H1 (cell line): ENCODE results near the gene VSTM4. TPM values are rescaled to one million over a fixed set of nuclear protein-coding genes. Genes with fewer than 3 reads are reported as not detected.

ENCODE experiments used
- CTCF ChIA-PET: fragments of 300-600 bp; sonication (Branson Sonifier 250); formaldehyde crosslinking; loops from one replicate; lab custom pipeline; 2021; ENCODE audit not compliant: partially characterized antibody; lab: Charles Lee
- POLR2A ChIA-PET: fragments of 300-600 bp; sonication (Branson Sonifier 250); formaldehyde crosslinking; loops from one replicate; lab custom pipeline; 2021; ENCODE audit warnings: inconsistent platforms; ENCODE audit not compliant: partially characterized antibody; lab: Charles Lee
- DNase-seq, 2 experiments: peaks; one replicate each; pipeline versions ENCODE4 v3.0.0 to v3.0.0-alpha.2; 2010 to 2022; ENCODE audit warnings: low spot score in 2 of 2, low read depth in 1 of 2, mixed read lengths in 1 of 2
- FAIRE-seq: peaks from 2 replicates; lab custom pipeline; 2011; peaks lifted over from hg19 to GRCh38; lab: Jason Lieb, UNC
- H2AFZ ChIP-seq: 2 replicates; pipeline ENCODE4 v1.8.1; 2012; ENCODE audit warnings: low read length, inconsistent platforms
- H2AK5ac ChIP-seq: 2 replicates; pipeline ENCODE4 v1.6.1; 2013; ENCODE audit warnings: low read depth, low read length
- H2BK120ac ChIP-seq: replicated peaks from 2 replicates; pipeline ENCODE3; 2013; ENCODE audit warnings: low read depth, low read length, inconsistent platforms
- H2BK12ac ChIP-seq: 2 replicates; pipeline ENCODE4 v1.6.1; 2013; ENCODE audit warnings: low read depth, low read length
- H2BK15ac ChIP-seq: 2 replicates; pipeline ENCODE4 v1.6.1; 2013; ENCODE audit warnings: low read length
- H2BK20ac ChIP-seq: 2 replicates; pipeline ENCODE4 v1.6.1; 2013; ENCODE audit warnings: low read length
- H2BK5ac ChIP-seq: 2 replicates; pipeline ENCODE4 v1.6.1; 2013; ENCODE audit warnings: low read depth, low read length
- H3K14ac ChIP-seq: 2 replicates; pipeline ENCODE4 v1.6.1; 2013; ENCODE audit warnings: inconsistent platforms; ENCODE audit not compliant: insufficient read length
- H3K18ac ChIP-seq: 2 replicates; pipeline ENCODE4 v1.6.1; 2013; ENCODE audit warnings: low read length; ENCODE audit errors: extremely low read depth
- H3K23ac ChIP-seq: 2 replicates; pipeline ENCODE4 v1.6.1; 2013; ENCODE audit warnings: inconsistent platforms; ENCODE audit not compliant: insufficient read length
- H3K23me2 ChIP-seq: 2 replicates; pipeline ENCODE4 v1.6.1; 2013; ENCODE audit warnings: low read depth, low read length
- H3K27ac ChIP-seq: 2 replicates; pipeline ENCODE4 v1.6.1; 2011; ENCODE audit warnings: low read depth, low read length, inconsistent platforms
- H3K27me3 ChIP-seq, 4 experiments: replicated peaks in 1 of 4; 1 replicate in 1 of 4; 2 replicates in 3 of 4; pipeline versions ENCODE4 v1.6.1 to v1.8.1; 2011 to 2013; ENCODE audit warnings: low read length in 3 of 4, mild to moderate bottlenecking in 3 of 4, inconsistent platforms in 2 of 4, mixed read lengths in 2 of 4, moderate library complexity in 1 of 4; ENCODE audit not compliant: control insufficient read depth in 3 of 4, insufficient read depth in 3 of 4; ENCODE audit errors: extremely low read depth in 1 of 4
- H3K36me3 ChIP-seq, 4 experiments: 2 replicates each; pipeline versions ENCODE4 v1.6.1 to v1.8.1; 2011 to 2013; ENCODE audit warnings: mild to moderate bottlenecking in 4 of 4, low read length in 3 of 4, moderate library complexity in 2 of 4, control low read depth in 1 of 4, inconsistent platforms in 1 of 4; ENCODE audit not compliant: insufficient read depth in 4 of 4, control insufficient read depth in 2 of 4
- H3K4ac ChIP-seq: replicated peaks from 2 replicates; pipeline ENCODE3; 2013; ENCODE audit warnings: low read length, low read depth, mixed read lengths, inconsistent platforms; ENCODE audit not compliant: insufficient read length
- H3K4me1 ChIP-seq, 4 experiments: replicated peaks in 1 of 4; 1 replicate in 1 of 4; 2 replicates in 3 of 4; pipeline versions ENCODE4 v1.6.1 to v1.8.1; 2011 to 2013; ENCODE audit warnings: low read length in 3 of 4, inconsistent platforms in 2 of 4, mixed read lengths in 1 of 4; ENCODE audit not compliant: insufficient read depth in 4 of 4, control insufficient read depth in 3 of 4
- H3K4me2 ChIP-seq, 2 experiments: 2 replicates each; pipeline versions ENCODE4 v1.6.1 to v1.8.1; 2011 to 2013; ENCODE audit warnings: low read depth in 2 of 2, low read length in 2 of 2, control low read depth in 1 of 2, inconsistent platforms in 1 of 2, mild to moderate bottlenecking in 1 of 2; ENCODE audit not compliant: insufficient read depth in 1 of 2
- H3K4me3 ChIP-seq, 4 experiments: fragments of 200-600, 300-600 bp in 1 of 4; sonication (generic), shearing (Covaris generic), sonication (Bioruptor Twin) in 1 of 4; 2 replicates each; pipeline versions ENCODE4 v1.5.1 to v1.8.1; 2011 to 2016; ENCODE audit warnings: low read length in 4 of 4, low read depth in 3 of 4, control low read depth in 2 of 4, inconsistent platforms in 2 of 4, mild to moderate bottlenecking in 2 of 4, mixed read lengths in 1 of 4, moderate library complexity in 1 of 4; ENCODE audit not compliant: insufficient read depth in 2 of 4; ENCODE audit errors: extremely low read depth in 1 of 4
- H3K56ac ChIP-seq: replicated peaks from 2 replicates; pipeline ENCODE3; 2013; ENCODE audit warnings: low read depth, mild to moderate bottlenecking, mixed read lengths, low read length, inconsistent platforms; ENCODE audit not compliant: insufficient read length
- H3K79me1 ChIP-seq: 2 replicates; pipeline ENCODE4 v1.6.1; 2013; ENCODE audit warnings: low read depth, low read length, control low read depth
- H3K79me2 ChIP-seq, 2 experiments: 2 replicates each; pipeline versions ENCODE4 v1.6.1 to v1.8.1; 2012 to 2013; ENCODE audit warnings: low read length in 2 of 2, mild to moderate bottlenecking in 2 of 2, inconsistent platforms in 1 of 2; ENCODE audit not compliant: insufficient read depth in 2 of 2, control insufficient read depth in 1 of 2
- H3K9ac ChIP-seq, 4 experiments: replicated peaks in 1 of 4; 1 replicate in 1 of 4; 2 replicates in 3 of 4; pipeline versions ENCODE4 v1.6.1 to v1.8.1; 2011 to 2013; ENCODE audit warnings: low read depth in 3 of 4, low read length in 3 of 4, control low read depth in 2 of 4, mild to moderate bottlenecking in 2 of 4, moderate library complexity in 2 of 4, inconsistent platforms in 1 of 4; ENCODE audit errors: extremely low read depth in 1 of 4
- H3K9me3 ChIP-seq, 2 experiments: 2 replicates each; pipeline versions ENCODE4 v1.6.1 to v1.8.1; 2012 to 2013; ENCODE audit warnings: mild to moderate bottlenecking in 2 of 2, moderate library complexity in 2 of 2, control low read depth in 1 of 2, inconsistent platforms in 1 of 2, low read depth in 1 of 2, low read length in 1 of 2, mixed read lengths in 1 of 2; ENCODE audit not compliant: insufficient read depth in 2 of 2
- H4K20me1 ChIP-seq, 2 experiments: replicated peaks in 1 of 2; 2 replicates each; pipeline versions ENCODE3 to v1.8.1; 2011 to 2013; ENCODE audit warnings: inconsistent platforms in 2 of 2, low read length in 2 of 2, mild to moderate bottlenecking in 1 of 2; ENCODE audit not compliant: insufficient read depth in 2 of 2, control insufficient read depth in 1 of 2
- H4K5ac ChIP-seq: 2 replicates; pipeline ENCODE4 v1.6.1; 2013; ENCODE audit warnings: low read length, low read depth, mixed read lengths, inconsistent platforms; ENCODE audit not compliant: insufficient read length
- H4K8ac ChIP-seq: 2 replicates; pipeline ENCODE4 v1.8.0; 2013; ENCODE audit warnings: mild to moderate bottlenecking, moderate library complexity, low read length, inconsistent platforms; ENCODE audit not compliant: insufficient read depth; ENCODE audit errors: extremely low read depth
- H4K91ac ChIP-seq: replicated peaks from 2 replicates; pipeline ENCODE3; 2013; ENCODE audit warnings: low read length, mixed read lengths, inconsistent platforms; ENCODE audit not compliant: insufficient read length
- CEBPB ChIP-seq: IDR thresholded peaks from 2 replicates; pipeline ENCODE4 v1.6.1; 2012; ENCODE audit warnings: low read depth, low read length
- CTBP2 ChIP-seq: IDR thresholded peaks from 2 replicates; pipeline ENCODE4 v1.7.0; 2011; ENCODE audit warnings: borderline replicate concordance, mild to moderate bottlenecking, moderate library complexity, mixed read lengths, low read length; ENCODE audit not compliant: insufficient read depth, insufficient read length
- MAFK ChIP-seq: IDR thresholded peaks from 2 replicates; pipeline ENCODE4 v1.6.1; 2012; ENCODE audit warnings: low read depth, mild to moderate bottlenecking, improper control_type of control experiment, low read length
- SIX5 ChIP-seq: IDR thresholded peaks from 2 replicates; pipeline ENCODE4 v1.6.1; 2011; ENCODE audit warnings: mild to moderate bottlenecking, low read depth, low read length
- TAF7 ChIP-seq: optimal IDR thresholded peaks from 2 replicates; pipeline ENCODE3; 2011; ENCODE audit warnings: low read depth, mild to moderate bottlenecking, inconsistent platforms, low read length, moderate library complexity, borderline replicate concordance
- TCF12 ChIP-seq: IDR thresholded peaks from 2 replicates; pipeline ENCODE4 v1.6.1; 2011; ENCODE audit warnings: low read depth, mild to moderate bottlenecking, low read length
- TEAD4 ChIP-seq: IDR thresholded peaks from 2 replicates; pipeline ENCODE4 v1.6.1; 2012; ENCODE audit warnings: low read depth, low read length, inconsistent platforms, mixed read lengths
- ZNF274 ChIP-seq: IDR thresholded peaks from 2 replicates; pipeline ENCODE4 v1.7.0; 2012; ENCODE audit warnings: low read length, borderline replicate concordance; ENCODE audit errors: extremely low read depth
- WGBS, 2 experiments: shearing (Covaris generic) in 1 of 2; methylation state at CpG; one replicate each; pipeline versions ENCODE4 v1.1.6 to v1.1.7; 2013 to 2015; ENCODE audit warnings: low lambda C conversion rate in 2 of 2, mixed read lengths in 2 of 2, inconsistent platforms in 1 of 2, low coverage in 1 of 2, missing lambda C conversion rate in 1 of 2; ENCODE audit not compliant: insufficient replicate concordance in 2 of 2, insufficient coverage in 1 of 2, insufficient read length in 1 of 2; ENCODE audit errors: extremely low coverage in 1 of 2, missing lambda C conversion rate in 1 of 2; 5-methylcytosine and 5-hydroxymethylcytosine counted together
- polyA plus RNA-seq, 7 experiments: library from polyadenylated mRNA; depleted of rRNA in 3 of 7; stranded (reverse) in 5 of 7; unstranded in 2 of 7; fragments of >200 nt in 5 of 7; fragments of 200-250 nt in 2 of 7; gene quantifications; 1 replicate in 5 of 7; 2 replicates in 1 of 7; 4 replicates in 1 of 7; pipeline versions ENCODE4 v1.2.1 to v1.2.3, GENCODE V29; 2011 to 2013; ENCODE audit warnings: missing spikeins in 2 of 7, mixed read lengths in 2 of 7
- total RNA-seq: library from RNA; stranded (reverse); fragmentation: NEBNext Ultra II Directional; extraction: Animal tissue kit (Norgen Biotek cat#: 25700); gene quantifications from 2 replicates; pipeline ENCODE4 v1.2.1, GENCODE V29; 2021
- TF ChIP-seq, protein P1 (sequence below): IDR thresholded peaks from 2 replicates; pipeline ENCODE4 v1.6.1; 2012; ENCODE audit warnings: inconsistent platforms

Gene VSTM4
- total and polyA plus RNA-seq, 2 of the 8 experiments (the other 6 are each of a cell fraction or from before 2014, with no cell fraction given) = 0.48 to 0.73 TPM

GRCh38 chr10:49044293-49045193 lies 70.8 kb downstream of the VSTM4 start:
- no peak overlapping the region for H3K27ac ChIP-seq
- H3K4me2 ChIP-seq = no peak overlapping the region
- peaks cover 0 to under 1% (median under 1%) of the 10 kb centered on the region in 4 experiments; a peak in 2 of 7 replicates for H3K4me1 ChIP-seq
- no peak overlapping the region for H2BK15ac ChIP-seq
- no peak overlapping the region for H4K5ac ChIP-seq
- H2BK5ac ChIP-seq = no peak overlapping the region
- H4K8ac ChIP-seq = no peak overlapping the region
- FAIRE-seq (no peak), DNase-seq (no peak)
- no peak overlapping the region for H3K4ac ChIP-seq
- H3K18ac ChIP-seq = no peak overlapping the region
- no peak for TF ChIP-seq CTBP2
- TF ChIP-seq, protein P1, sequence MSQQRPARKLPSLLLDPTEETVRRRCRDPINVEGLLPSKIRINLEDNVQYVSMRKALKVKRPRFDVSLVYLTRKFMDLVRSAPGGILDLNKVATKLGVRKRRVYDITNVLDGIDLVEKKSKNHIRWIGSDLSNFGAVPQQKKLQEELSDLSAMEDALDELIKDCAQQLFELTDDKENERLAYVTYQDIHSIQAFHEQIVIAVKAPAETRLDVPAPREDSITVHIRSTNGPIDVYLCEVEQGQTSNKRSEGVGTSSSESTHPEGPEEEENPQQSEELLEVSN = no peak
- no peak for TF ChIP-seq MAFK
- no peak for TF ChIP-seq CEBPB
- no peak for TF ChIP-seq TAF7
- TF ChIP-seq TCF12 = no peak
- TF ChIP-seq TEAD4 = no peak
- no peak for TF ChIP-seq ZNF274
- TF ChIP-seq SIX5 = no peak
- no peak overlapping the region for H3K23ac ChIP-seq
- CTCF ChIA-PET = interaction anchor here (0.7 kb wide), 1 partner anchor 242 kb away, joined by 3 read pairs; no protein-coding TSS in a partner anchor
- POLR2A ChIA-PET = no interaction called here
- 78% methylated on average over 5 of the region's 5 CpGs; no CpG with 5 or more reads in 1 of the 2 experiments for WGBS, 2 experiments
- no peak overlapping the region for H2AK5ac ChIP-seq
- no peaks in the 10 kb centered on the region for H4K20me1 ChIP-seq
- no peaks in the 10 kb centered on the region for H3K9me3 ChIP-seq
- no peaks in the 10 kb centered on the region for H3K23me2 ChIP-seq
- H3K9ac ChIP-seq = no peak overlapping the region
- no peak overlapping the region for H2BK20ac ChIP-seq
- no peak overlapping the region for H3K56ac ChIP-seq
- no peaks in the 10 kb centered on the region; a peak in 1 of 7 replicates for H3K27me3 ChIP-seq
- no peak overlapping the region for H2BK120ac ChIP-seq
- H3K79me2 ChIP-seq = no peaks in the 10 kb centered on the region
- H2BK12ac ChIP-seq = no peak overlapping the region
- H3K79me1 ChIP-seq = no peaks in the 10 kb centered on the region
- H4K91ac ChIP-seq = no peak overlapping the region
- H2AFZ ChIP-seq = no peak overlapping the region
- H3K36me3 ChIP-seq = no peaks in the 10 kb centered on the region
- no peak overlapping the region for H3K4me3 ChIP-seq
- no peak overlapping the region for H3K14ac ChIP-seq
